Measurements from ENCODE around the gene KIF1A. TPM values are rescaled to one million over a fixed set of nuclear protein-coding genes. Genes with fewer than 3 reads are reported as not detected.

Gene KIF1A
- total and polyA plus RNA-seq, 2 experiments from 2014 or later = 16.1 to 16.5 TPM

DNA sequence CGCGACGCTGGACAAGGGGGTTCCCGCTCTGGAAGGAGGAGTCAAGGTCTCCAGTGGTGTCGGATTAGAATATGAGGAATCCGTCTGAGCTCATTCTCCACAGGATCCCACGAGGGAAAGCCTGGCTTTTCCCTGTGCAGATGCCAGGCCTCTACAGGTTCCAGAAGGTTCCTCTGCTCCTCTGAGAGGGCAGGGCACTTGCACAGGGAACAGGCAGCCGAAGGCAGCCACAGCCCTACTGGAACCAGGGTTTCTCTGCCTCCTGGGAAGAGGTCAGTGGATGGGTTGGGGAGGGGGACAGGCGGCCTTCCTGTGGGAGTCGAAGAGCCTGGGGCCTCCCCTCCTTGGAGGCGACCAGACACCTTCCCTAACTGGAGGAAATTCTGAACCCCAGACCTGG is 130.0 kb downstream of the KIF1A start:
- no peak overlapping the region for H3K4me2 ChIP-seq
- H3K36me3 ChIP-seq (replicated peaks; ENCODE audit: insufficient read depth, low read depth) = no peaks in the 10 kb centered on the region
- no peak for TF ChIP-seq EZH2 (IDR thresholded peaks at IDR 0.05; ENCODE audit: borderline replicate concordance)
- TF ChIP-seq CTCF (IDR thresholded peaks at IDR 0.05; ENCODE audit: poor library complexity) = no peak
- no peak for TF ChIP-seq EZH2phosphoT487 (IDR thresholded peaks at IDR 0.05; ENCODE audit: low read depth, severe bottlenecking, unreplicated experiment)
- H4K20me1 ChIP-seq (ENCODE audit: insufficient read depth, poor library complexity, severe bottlenecking) = no peaks in the 10 kb centered on the region
- H3K9me3 ChIP-seq (ENCODE audit: low read depth) = no peaks in the 10 kb centered on the region
- no peaks in the 10 kb centered on the region for H3K27me3 ChIP-seq
- peaks cover 11% of the 10 kb centered on the region for H3K4me1 ChIP-seq (ENCODE audit: insufficient read depth)
- no peaks in the 10 kb centered on the region for H3K9me2 ChIP-seq (replicated peaks; ENCODE audit: insufficient read depth)
- no peak overlapping the region for H3K27ac ChIP-seq
- no peak overlapping the region for H3K4me3 ChIP-seq
- H2AFZ ChIP-seq = no peak overlapping the region
- DNase-seq (ENCODE audit: low spot score) = no peak
- WGBS (ENCODE audit: low lambda C conversion rate, missing lambda C conversion rate) = 77% methylated on average over 7 of the region's 11 CpGs
- no peaks in the 10 kb centered on the region for H3K79me2 ChIP-seq

GRCh38 chr2:240688553-240688919 is 131.5 kb downstream of the KIF1A start:
- no peak for DNase-seq (ENCODE audit: low spot score)
- TF ChIP-seq EZH2 (IDR thresholded peaks at IDR 0.05; ENCODE audit: borderline replicate concordance) (no peak), CTCF (IDR thresholded peaks at IDR 0.05; ENCODE audit: poor library complexity) (no peak), EZH2phosphoT487 (IDR thresholded peaks at IDR 0.05; ENCODE audit: low read depth, severe bottlenecking, unreplicated experiment) (no peak)
- H3K79me2 ChIP-seq = no peaks in the 10 kb centered on the region
- no peak overlapping the region for H3K4me3 ChIP-seq
- no peak overlapping the region for H2AFZ ChIP-seq
- H3K4me1 ChIP-seq (ENCODE audit: insufficient read depth) = peaks cover 11% of the 10 kb centered on the region
- WGBS (ENCODE audit: low lambda C conversion rate, missing lambda C conversion rate) = 96% methylated on average over 9 of the region's 9 CpGs
- no peaks in the 10 kb centered on the region for H3K27me3 ChIP-seq
- no peaks in the 10 kb centered on the region for H3K9me3 ChIP-seq (ENCODE audit: low read depth)
- H3K27ac ChIP-seq = no peak overlapping the region
- H3K36me3 ChIP-seq (replicated peaks; ENCODE audit: insufficient read depth, low read depth) = no peaks in the 10 kb centered on the region
- no peaks in the 10 kb centered on the region for H4K20me1 ChIP-seq (ENCODE audit: insufficient read depth, poor library complexity, severe bottlenecking)
- H3K4me2 ChIP-seq = no peak overlapping the region
- H3K9me2 ChIP-seq (replicated peaks; ENCODE audit: insufficient read depth) = no peaks in the 10 kb centered on the region

- Histone ChIP-seq H2AFZ (no peak overlapping the region), H3K27me3 (no peaks in the 10 kb centered on the region), H3K36me3 (replicated peaks; ENCODE audit: insufficient read depth, low read depth) (no peaks in the 10 kb centered on the region), H3K4me3 (no peak overlapping the region), H4K20me1 (ENCODE audit: insufficient read depth, poor library complexity, severe bottlenecking) (no peaks in the 10 kb centered on the region), H3K79me2 (no peaks in the 10 kb centered on the region), H3K4me2 (no peak overlapping the region), H3K9me2 (replicated peaks; ENCODE audit: insufficient read depth) (no peaks in the 10 kb centered on the region), H3K27ac (no peak overlapping the region), H3K9me3 (ENCODE audit: low read depth) (no peaks in the 10 kb centered on the region), H3K4me1 (ENCODE audit: insufficient read depth) (peaks cover 11% of the 10 kb centered on the region)
- no peak for TF ChIP-seq EZH2phosphoT487 (IDR thresholded peaks at IDR 0.05; ENCODE audit: low read depth, severe bottlenecking, unreplicated experiment)
- TF ChIP-seq CTCF (IDR thresholded peaks at IDR 0.05; ENCODE audit: poor library complexity) = no peak
- no peak for TF ChIP-seq EZH2 (IDR thresholded peaks at IDR 0.05; ENCODE audit: borderline replicate concordance)
- 97% methylated on average over 14 of the region's 14 CpGs for WGBS (ENCODE audit: low lambda C conversion rate, missing lambda C conversion rate)
- DNase-seq (ENCODE audit: low spot score) = no peak
Measured at GRCh38 chr2:240687741-240688552, 132.1 kb downstream of the KIF1A start.

Measured in hepatocyte (in vitro differentiated cells).